Nucleus accumbens (tissue), 56 donors: ENCODE data around the gene ARID5A.

Experiments used
- DNase-seq, 56 donors: peaks; one replicate each; lab custom pipeline; 2025; lab: John Stamatoyannopoulos, UW

The ARID5A gene

GRCh38 chr2:96526101-96526591 lies 10.4 kb upstream of the ARID5A start:
- no peak for DNase-seq

DNA sequence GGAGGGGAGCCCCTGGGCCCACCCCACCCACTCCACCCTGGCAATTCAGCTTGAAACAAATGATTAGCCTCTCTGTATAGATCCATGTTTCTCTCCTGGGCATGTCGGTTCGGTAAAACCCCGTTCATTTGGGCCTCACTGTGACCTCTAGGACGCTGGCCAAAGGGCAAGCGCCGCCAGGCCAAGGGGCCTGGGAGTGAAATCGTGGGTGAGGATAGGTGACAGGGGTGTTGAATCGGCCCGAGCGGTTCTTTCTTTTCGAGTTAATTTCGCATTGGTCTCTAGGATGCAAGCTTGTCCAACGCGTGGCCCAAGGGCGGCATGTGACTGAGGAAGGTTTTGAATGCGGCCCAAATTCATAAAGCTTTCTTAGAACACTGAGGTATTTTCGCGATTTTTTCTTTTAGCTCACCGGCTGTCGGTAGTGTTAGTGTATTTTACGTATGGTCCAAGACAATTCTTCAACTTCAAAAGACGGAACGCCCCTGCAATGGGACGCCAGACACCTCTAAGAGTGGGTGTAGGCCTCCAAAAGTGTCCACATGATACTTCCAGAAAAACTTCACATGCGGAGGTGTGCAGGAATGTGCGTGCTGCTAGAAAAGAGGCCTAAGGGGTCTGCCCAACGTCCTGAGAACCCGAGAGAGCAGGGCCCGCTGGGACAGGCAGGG lies 9.8 kb upstream of the ARID5A start:
- no peak for DNase-seq

DNA sequence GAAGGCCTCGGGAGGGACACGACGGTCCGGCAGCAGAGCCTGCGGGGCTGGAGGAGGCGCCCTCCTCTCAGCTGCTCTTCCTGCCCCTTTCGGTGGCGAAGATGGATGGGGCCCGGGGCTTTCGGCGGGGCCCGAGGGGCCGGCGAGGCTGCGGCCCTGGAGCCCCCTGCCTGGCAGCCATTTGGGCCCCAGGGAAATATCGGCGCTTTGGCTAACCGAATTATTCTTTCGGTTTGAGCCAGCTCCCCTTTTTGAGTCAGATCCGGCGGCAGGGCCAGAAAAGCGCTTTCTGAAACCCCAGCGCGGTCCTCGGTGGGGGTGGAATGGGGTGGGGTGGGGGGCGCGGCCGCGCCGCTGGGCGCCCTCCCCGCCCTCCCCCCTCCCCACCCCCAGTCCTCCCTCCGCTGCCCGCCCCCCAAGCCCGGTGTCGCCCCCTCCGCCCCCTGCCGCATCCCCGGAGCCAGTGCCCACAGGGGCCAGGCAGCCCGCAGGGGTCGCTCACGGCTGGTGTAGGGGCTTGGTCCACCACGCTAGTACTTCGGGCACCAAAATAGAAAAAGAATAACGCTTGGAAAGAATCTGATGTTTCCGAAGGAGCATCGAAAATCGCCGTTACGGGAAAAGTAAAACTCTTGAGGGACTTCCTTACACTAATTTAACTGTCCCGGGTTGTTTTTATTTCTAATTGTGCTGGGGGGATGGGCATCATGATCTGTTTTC lies 9.1 kb upstream of the ARID5A start:
- DNase-seq: peak in 8 of 56 donors; percentile 5 to 50 (median 18)

- DNase-seq: peak in 18 of 56 donors; percentile 6 to 59 (median 23)
These were observed 8.4 kb upstream of the ARID5A start for GRCh38 chr2:96528006-96528699.

DNA sequence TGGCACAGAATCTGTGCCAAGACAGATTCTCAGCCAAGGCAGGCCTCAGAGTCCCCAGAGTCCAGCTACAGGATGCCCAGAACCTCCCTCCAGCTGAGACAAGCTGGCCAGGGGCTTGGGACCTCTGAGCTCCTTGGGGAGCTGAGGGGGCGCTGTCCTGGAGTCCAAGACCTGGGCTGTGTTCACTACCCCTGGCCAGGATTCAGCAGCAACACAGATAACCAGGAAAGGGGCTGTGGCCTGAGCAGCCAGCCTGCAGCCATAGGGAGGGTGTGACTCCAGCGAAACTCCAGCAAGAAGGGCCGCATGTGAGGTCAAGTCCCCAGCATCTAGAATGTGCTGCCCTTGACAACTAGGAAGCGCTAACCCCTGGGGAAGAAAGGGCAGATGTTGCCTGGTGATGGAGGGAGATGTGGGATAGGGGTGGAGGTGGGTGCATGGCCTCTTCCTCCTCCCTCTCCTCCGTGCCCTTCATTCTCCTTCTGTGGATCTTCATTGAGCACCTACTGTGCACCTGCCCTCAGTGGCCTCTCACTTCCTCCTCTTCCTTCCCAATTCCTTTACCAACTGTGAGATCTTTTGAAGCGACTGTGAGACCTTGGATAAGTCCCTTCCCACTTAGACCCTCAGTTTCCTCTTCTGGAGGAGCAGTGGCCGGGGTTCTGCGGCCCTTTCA lies 7.7 kb upstream of the ARID5A start:
- peak in 2 of 56 donors; percentile 39 to 59 for DNase-seq

- DNase-seq: no peak
These were observed 7.0 kb upstream of the ARID5A start for GRCh38 chr2:96529376-96530143.

- DNase-seq: no peak
These were observed 6.5 kb upstream of the ARID5A start for GRCh38 chr2:96530144-96530430.

DNA sequence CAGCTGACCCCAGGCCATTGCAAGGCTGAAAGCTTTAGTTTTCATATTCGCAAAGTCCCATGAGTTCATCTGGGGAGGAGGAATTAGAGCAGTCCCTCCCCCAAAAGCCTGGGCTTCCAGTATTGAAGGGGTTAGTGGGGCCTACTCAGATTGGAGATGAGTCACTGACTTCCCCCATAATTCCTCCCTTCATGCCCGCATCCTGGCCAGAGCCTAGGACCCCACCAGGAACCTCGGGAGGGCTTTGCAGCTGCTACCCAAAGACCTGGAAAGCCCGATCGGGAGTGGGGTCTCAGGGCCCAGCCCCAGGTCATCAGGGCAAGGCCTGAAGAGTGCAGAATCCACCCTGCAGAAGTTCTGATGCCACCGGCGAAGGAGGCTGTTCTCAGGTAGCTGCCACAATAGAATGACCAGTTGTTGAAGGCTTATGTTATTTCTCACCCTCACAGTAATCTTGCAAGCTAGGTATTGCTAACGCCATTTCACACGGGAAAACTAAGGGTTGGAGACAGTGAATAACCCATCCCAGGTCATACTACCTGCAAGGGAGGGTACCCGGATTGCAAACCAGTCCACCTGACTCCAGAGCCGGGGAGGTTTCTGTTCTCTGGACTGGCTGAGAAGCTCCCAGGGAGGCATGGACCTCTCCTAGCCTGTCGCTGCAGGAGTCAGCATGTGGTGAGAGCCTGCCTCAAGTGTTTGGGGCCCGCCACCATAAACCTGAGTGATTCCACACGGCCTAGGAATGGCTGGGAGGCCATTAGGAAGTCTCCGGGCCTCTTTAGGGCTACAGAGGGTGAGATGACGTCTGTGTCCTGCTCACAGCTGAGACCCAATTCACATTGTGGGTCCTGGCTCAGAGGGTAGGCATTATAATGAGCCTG lies 5.8 kb upstream of the ARID5A start:
- no peak for DNase-seq

DNA sequence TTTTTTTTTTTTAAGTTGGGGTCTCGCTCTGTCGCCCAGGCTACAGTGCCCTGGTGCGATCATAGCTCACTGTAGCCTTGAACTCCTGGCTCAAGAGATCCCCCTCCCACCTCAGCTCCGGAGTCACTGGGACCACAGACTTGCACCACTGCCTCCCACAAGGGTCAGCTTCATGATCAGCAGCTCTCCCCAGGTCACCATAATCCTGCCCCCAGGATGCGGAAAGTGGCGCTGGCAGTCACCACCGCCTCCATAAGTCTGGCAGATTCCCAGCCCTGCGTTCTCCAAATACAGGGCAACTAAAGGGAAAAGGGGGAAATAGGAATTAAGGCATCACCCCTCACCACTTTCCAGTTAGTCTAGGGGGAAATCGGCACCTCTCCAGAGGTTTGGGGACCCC lies 5.2 kb upstream of the ARID5A start:
- DNase-seq: no peak

- DNase-seq: peak in 46 of 56 donors; percentile 13 to 92 (median 58)
These were observed 4.6 kb upstream of the ARID5A start for GRCh38 chr2:96531872-96532505.

DNA sequence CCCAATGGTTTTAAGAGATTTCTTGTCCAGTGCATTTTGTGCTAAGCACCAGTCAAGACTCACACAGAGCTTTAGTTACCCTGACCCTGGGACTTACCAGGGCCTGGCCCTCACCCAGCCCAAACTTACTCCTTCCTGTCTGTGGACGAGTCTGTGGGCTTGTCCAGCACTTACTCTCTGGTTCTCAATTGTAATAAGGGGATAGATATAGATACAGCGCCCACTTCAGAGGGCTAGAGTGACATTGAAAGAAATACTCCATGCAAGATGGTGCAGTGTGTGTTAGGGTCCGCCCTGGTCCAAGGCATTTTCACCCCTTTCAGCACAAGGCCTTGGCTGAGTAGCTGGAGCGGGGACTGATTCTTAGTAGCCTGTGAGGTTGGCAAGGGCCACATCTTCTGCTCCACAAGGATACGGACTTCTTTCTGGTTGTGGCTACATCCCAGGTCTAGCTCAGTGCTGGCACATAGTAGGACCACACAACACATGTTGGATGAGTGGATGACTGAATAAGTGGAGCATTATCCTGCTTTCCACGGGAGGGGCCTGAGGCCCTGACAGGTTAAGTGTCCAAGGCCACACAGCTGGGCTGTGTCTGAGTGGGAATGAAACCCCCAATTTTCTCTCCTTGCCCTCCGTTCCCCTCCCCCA lies 3.8 kb upstream of the ARID5A start:
- DNase-seq: no peak

DNA sequence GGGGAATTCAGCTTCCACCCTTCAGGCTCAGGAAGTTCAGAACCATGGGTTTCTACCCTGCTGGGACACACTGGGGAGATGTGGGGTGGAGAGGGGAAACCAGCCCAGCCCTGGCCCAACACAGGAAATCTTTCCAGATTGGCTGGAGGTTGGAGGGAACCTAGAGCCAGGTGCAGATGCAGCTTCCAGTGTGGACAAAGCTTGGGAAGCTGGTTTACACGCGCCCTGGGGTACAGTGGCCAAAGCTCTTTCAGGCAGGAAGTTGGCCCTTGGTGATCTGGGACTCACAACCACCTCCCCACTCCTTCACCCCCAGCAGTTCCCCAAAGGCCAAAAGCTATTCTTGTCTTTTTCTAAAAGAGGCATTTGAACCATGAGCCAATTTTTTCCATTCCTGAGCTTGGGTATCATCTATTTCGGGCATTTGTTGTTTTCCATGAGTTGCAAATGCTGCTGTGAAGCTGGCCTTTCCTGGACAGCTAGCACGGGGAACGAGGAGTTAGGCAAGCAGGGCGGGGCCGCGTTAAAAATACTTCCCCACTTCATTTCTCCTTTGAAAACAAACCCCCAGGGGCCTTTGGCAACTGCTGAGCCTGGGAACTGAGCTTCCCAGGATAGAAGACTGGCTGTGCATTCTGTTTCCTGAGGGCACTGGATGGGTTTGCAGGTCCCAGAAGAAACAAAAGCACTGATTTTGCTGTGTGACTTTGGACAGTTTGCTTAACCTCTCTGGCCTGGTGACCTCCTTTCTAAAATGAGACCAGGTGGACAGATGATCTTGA lies 3.1 kb upstream of the ARID5A start:
- DNase-seq: peak in 6 of 56 donors; percentile 10 to 45 (median 26)

DNA sequence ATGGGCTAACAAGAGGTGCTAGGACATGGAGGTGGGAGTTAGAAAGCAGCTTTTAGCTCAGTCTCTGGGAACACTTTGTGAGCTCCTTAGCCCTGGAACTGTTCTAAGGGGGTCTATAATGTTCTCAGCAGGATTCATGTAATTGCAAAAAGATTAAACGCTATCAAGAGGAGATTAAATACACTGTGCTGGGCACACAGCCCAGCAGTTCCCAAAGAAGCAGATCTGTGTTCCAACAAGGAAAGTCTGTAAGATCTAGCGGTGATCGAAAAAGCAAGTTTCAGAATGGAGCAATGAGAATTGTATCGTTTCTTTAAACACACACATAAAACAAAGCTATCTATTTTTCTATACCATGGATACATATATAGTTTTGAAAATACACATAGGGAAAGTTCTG lies 2.4 kb upstream of the ARID5A start:
- DNase-seq: no peak

- DNase-seq: no peak
These were observed 1.8 kb upstream of the ARID5A start for GRCh38 chr2:96534701-96535181.

DNA sequence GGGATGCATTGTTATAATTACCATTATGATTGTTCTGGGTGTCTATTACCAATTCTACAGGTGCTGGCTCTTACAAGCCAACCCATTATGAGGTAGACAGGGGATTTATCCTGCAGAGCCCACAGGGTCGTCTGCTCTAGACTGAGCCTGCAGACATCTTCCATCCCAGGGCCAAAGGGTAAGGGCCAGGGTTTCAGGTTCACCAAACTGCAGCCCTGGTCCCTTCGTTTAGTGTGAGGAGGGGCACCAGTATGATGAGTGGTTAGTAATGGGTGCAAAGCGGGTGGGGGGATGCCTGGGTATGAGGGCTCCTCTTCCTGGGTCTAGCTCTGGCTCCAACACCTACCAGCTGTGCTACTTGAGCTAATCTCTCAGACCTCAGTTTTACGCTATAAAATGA lies 1.2 kb upstream of the ARID5A start:
- DNase-seq: no peak

DNA sequence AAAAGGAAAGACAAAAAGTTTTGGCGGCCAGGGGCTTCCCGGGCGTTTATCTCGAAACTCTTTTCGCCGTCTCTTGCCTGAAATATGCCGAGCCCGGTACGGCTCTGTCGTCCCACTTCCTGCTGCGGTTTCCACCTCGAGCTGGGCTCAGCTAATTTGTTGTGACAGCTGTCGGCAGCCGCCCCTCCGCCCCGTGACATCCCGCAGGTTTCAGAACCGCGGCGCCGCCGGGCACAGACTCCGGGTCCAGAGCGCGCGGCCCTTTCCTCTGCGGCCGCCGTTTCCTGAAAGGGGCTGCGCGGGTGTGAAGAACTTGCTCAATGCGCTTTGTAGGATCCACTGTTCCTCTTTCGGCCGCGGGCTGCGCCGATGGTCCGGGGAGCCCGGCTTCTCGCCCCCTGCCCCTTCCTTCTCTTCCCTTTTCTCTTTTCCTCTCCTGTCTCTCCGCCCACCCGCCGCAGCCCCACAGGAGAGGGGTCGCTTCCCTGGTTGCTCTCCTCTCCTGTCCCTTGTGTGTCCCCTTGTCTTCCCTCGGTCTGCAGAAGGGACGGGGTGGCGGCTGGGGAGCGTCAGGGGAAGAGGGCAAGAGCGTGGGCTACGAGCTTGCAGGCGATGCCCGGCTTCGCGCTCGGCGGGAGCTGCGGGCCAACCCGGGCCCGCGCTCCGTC lies 648 bp downstream of the ARID5A start:
- DNase-seq: peak in 20 of 56 donors; percentile 18 to 60 (median 36)
